Measurements from ENCODE around the gene C1QTNF3.

The C1QTNF3 gene

DNA sequence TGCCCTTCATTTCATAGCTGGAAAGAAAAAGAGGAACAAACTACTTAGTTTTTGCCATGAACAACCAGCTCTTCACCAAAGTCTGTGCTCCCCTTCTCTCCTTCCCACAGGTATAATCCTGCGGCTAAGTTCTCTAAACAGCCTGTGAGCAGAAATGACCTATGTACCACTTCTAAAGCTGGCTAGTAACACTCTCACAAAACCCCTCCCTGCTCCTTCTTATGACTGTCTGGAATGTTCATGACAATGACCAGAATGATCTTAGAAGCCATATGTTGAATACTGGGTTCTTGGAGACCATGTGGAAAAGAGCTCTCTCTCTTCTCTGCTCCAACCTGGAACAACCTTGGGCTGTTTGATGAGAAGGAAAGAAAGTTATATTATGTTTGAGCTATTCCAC, 22.3 kb downstream of the C1QTNF3 start:
- no peaks in the 10 kb centered on the region for H3K4me1 ChIP-seq
- H3K79me2 ChIP-seq: no peaks in the 10 kb centered on the region
- no peak overlapping the region for H2AFZ ChIP-seq
- no peak overlapping the region for H3K27ac ChIP-seq
- no peak overlapping the region for H3K4me3 ChIP-seq (ENCODE audit: low read depth, low read length)
- no peaks in the 10 kb centered on the region for H3K36me3 ChIP-seq (ENCODE audit: control insufficient read depth, insufficient read depth, low read length)
- H3K27me3 ChIP-seq (ENCODE audit: control insufficient read depth, insufficient read depth, low read length): no peaks in the 10 kb centered on the region
- H3K9ac ChIP-seq: no peak overlapping the region
- no peaks in the 10 kb centered on the region for H3K9me3 ChIP-seq (ENCODE audit: control insufficient read depth, low read length)
- H3K4me2 ChIP-seq (ENCODE audit: low read length): no peak overlapping the region
- TF ChIP-seq, protein P1, sequence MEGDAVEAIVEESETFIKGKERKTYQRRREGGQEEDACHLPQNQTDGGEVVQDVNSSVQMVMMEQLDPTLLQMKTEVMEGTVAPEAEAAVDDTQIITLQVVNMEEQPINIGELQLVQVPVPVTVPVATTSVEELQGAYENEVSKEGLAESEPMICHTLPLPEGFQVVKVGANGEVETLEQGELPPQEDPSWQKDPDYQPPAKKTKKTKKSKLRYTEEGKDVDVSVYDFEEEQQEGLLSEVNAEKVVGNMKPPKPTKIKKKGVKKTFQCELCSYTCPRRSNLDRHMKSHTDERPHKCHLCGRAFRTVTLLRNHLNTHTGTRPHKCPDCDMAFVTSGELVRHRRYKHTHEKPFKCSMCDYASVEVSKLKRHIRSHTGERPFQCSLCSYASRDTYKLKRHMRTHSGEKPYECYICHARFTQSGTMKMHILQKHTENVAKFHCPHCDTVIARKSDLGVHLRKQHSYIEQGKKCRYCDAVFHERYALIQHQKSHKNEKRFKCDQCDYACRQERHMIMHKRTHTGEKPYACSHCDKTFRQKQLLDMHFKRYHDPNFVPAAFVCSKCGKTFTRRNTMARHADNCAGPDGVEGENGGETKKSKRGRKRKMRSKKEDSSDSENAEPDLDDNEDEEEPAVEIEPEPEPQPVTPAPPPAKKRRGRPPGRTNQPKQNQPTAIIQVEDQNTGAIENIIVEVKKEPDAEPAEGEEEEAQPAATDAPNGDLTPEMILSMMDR (IDR thresholded peaks at IDR 0.05): no peak

DNA sequence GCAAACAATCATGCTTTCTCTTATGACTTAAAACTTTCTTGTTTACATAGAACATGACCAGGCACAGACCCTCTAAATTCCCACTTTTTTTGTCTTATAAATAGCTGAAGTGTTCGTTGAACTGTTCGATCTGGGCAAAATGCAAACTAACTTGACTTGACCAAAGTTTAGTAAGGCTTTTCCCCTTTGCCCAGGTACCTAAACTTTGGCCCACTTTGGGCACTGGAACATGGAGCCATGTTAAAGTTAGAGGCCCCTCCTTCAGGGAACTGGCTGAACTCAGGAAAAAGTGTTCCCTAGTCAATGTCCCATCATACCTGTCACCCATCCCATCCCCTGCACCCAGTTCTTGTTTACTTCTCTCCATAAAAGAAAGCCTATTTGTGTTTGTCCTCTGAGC, 25.8 kb downstream of the C1QTNF3 start:
- H3K27me3 ChIP-seq (ENCODE audit: control insufficient read depth, insufficient read depth, low read length): no peaks in the 10 kb centered on the region
- no peak overlapping the region for H3K4me3 ChIP-seq (ENCODE audit: low read depth, low read length)
- H3K36me3 ChIP-seq (ENCODE audit: control insufficient read depth, insufficient read depth, low read length): no peaks in the 10 kb centered on the region
- no peaks in the 10 kb centered on the region for H3K4me1 ChIP-seq
- H3K4me2 ChIP-seq (ENCODE audit: low read length): no peak overlapping the region
- no peaks in the 10 kb centered on the region for H3K79me2 ChIP-seq
- TF ChIP-seq, protein P1 (IDR thresholded peaks at IDR 0.05): no peak
- no peaks in the 10 kb centered on the region for H3K9me3 ChIP-seq (ENCODE audit: control insufficient read depth, low read length)
- H3K27ac ChIP-seq: no peak overlapping the region
- no peak overlapping the region for H2AFZ ChIP-seq
- H3K9ac ChIP-seq: no peak overlapping the region

DNA sequence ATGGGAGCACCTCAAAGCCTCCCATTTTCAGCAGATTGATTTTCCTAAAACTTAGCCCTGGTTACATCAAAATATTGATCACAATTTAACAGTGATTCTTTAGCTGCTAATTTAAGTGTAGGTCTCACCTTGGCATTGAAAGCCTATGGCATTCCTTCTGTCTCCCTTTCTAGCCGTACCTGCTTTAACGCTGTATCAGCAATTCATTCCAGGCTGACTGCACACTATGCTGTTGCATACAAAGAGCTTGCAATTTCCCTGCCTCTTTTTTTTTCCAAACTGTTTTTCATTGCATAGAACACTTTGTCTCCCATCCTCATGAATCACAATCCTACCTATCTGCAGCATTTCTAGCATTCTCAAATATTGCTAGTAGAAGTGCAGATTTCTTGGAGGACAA, 26.3 kb downstream of the C1QTNF3 start:
- H3K9ac ChIP-seq: no peak overlapping the region
- H3K4me1 ChIP-seq: no peaks in the 10 kb centered on the region
- no peaks in the 10 kb centered on the region for H3K9me3 ChIP-seq (ENCODE audit: control insufficient read depth, low read length)
- H3K79me2 ChIP-seq: no peaks in the 10 kb centered on the region
- H3K27me3 ChIP-seq (ENCODE audit: control insufficient read depth, insufficient read depth, low read length): no peaks in the 10 kb centered on the region
- no peak overlapping the region for H3K4me2 ChIP-seq (ENCODE audit: low read length)
- H3K27ac ChIP-seq: no peak overlapping the region
- no peak overlapping the region for H2AFZ ChIP-seq
- TF ChIP-seq, protein P1 (IDR thresholded peaks at IDR 0.05): no peak
- H3K36me3 ChIP-seq (ENCODE audit: control insufficient read depth, insufficient read depth, low read length): no peaks in the 10 kb centered on the region
- H3K4me3 ChIP-seq (ENCODE audit: low read depth, low read length): no peak overlapping the region

DNA sequence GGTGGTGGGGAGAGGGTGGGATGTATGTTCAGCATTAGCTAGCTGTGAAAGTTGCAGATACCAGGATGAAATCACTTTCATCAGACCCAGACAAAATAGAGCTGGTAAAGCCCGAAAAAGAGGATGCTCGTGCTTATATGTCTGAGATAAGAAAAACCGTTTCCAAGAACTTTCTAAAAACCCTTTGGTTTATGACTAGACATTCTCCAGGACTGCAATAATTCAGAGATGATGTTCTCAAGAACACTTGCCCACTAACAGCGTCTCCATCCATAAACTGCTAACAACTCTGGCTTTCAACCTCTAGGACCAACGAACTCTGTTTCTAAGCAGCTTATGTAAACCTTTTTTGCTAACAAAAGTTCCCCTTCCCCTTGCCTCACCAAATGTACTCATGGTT, 26.8 kb downstream of the C1QTNF3 start:
- no peak overlapping the region for H3K27ac ChIP-seq
- no peak overlapping the region for H3K4me3 ChIP-seq (ENCODE audit: low read depth, low read length)
- H3K27me3 ChIP-seq (ENCODE audit: control insufficient read depth, insufficient read depth, low read length): no peaks in the 10 kb centered on the region
- no peak overlapping the region for H3K4me2 ChIP-seq (ENCODE audit: low read length)
- H2AFZ ChIP-seq: no peak overlapping the region
- TF ChIP-seq, protein P1 (IDR thresholded peaks at IDR 0.05): no peak
- H3K9me3 ChIP-seq (ENCODE audit: control insufficient read depth, low read length): no peaks in the 10 kb centered on the region
- H3K36me3 ChIP-seq (ENCODE audit: control insufficient read depth, insufficient read depth, low read length): no peaks in the 10 kb centered on the region
- H3K4me1 ChIP-seq: no peaks in the 10 kb centered on the region
- H3K9ac ChIP-seq: no peak overlapping the region
- no peaks in the 10 kb centered on the region for H3K79me2 ChIP-seq

DNA sequence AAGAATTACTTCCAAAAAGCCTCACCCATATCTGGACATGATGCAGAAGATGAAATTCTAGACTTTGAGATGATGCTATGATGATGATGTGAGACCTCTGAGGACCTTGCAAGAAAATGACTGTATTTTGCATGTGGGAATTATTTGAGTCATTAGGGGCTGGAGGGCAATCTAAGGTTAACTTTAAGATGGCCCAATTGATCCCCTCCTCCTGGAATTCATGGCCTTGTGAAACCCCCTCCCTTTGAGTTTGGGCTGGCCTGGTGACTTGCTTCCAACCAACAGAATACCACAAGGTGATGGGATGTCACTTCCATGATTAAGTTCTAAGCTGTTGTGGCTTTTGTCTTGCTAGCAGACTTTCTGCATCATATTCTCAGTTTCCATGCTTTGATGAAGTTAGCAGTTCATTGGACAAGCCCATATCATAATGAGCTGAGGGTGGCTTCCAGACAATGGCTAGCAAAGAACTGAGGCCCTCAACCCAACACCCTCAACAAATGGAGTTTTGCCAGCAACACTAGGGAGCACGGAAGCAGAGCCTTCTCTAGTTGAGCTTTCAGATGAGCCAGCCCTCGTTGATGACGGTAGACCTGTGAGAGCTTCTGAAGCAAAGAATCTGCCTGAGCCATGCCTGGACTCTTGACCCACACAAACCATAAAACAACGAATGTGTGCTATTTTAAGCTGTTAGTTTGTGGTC, 27.7 kb downstream of the C1QTNF3 start:
- H3K9me3 ChIP-seq (ENCODE audit: control insufficient read depth, low read length): no peaks in the 10 kb centered on the region
- no peak overlapping the region for H3K4me3 ChIP-seq (ENCODE audit: low read depth, low read length)
- H3K9ac ChIP-seq: no peak overlapping the region
- H3K4me2 ChIP-seq (ENCODE audit: low read length): no peak overlapping the region
- no peaks in the 10 kb centered on the region for H3K4me1 ChIP-seq
- H3K27ac ChIP-seq: no peak overlapping the region
- no peaks in the 10 kb centered on the region for H3K79me2 ChIP-seq
- no peak overlapping the region for H2AFZ ChIP-seq
- TF ChIP-seq, protein P1 (IDR thresholded peaks at IDR 0.05): no peak
- H3K36me3 ChIP-seq (ENCODE audit: control insufficient read depth, insufficient read depth, low read length): no peaks in the 10 kb centered on the region
- H3K27me3 ChIP-seq (ENCODE audit: control insufficient read depth, insufficient read depth, low read length): no peaks in the 10 kb centered on the region
